Measurements from ENCODE around the gene LRRTM3. TPM values are rescaled to one million over a fixed set of nuclear protein-coding genes. Genes with fewer than 3 reads are reported as not detected.

The LRRTM3 gene
- total RNA-seq, 1 donor from 2014 or later = 0.62 TPM

DNA sequence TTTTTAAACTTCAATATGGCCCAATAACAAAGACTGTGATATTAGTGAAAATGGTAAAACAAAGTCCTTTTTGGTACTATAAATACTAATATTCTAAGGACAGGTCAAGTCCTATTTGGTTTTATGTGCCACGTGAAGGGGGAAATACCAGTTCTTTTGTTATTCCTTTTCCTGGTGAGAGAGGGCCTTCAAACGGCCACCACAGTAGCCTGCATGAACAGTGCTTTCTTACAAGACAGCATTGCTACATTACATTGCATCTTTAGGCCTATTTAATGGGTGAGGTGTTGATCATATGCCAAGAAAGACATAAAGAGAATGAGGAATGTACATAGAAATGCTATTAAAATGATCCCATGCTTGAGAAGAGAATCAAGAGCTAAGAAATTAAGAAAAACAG lies 214.8 kb downstream of the LRRTM3 start:
- DNase-seq = peak; percentile 6

DNA sequence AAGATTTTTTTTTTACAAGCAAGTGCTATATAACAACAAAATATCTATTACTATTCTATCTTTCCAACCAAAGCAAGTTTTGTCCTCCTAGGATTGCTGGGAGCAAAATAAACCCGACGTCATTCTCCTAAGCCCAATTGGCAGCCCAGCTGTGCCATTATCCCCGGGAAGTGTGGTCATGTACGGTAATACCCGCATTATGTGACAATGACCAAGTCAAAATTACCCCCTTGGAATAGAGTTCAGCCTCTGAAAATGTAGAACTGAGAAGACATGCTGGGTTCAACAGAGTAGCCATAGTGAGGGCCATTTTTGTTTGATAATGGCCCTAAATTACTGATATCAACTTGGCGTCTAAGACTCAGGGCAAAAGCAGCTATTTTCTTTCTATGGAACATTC lies 215.5 kb downstream of the LRRTM3 start:
- no peak for DNase-seq

DNA sequence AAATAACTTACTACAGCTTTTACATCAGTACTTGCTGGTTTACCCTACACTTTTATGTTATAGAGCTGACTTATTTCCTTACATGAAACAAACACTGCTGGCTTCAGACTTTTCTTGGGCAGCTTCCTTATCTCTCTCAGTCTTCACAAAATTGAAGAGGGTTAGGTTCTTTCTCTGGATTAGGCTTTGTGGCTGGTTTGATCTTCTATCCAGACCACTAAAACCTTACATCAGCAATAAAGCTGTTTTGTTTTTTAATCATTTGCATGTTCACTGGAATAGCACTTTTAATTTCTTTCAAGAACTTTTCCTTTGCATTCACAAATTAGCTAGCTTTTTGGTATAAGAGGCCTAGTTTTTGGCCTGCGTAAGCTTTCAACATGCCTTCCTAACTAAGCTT lies 218.7 kb downstream of the LRRTM3 start:
- DNase-seq = no peak

Data from tongue (tissue), 2 donors.